HepG2 (cell line): Measurements from ENCODE around the gene SLC16A3. TPM values are rescaled to one million over a fixed set of nuclear protein-coding genes. Genes with fewer than 3 reads are reported as not detected.
A peak's percentile ranks its signal among the peaks of the same experiment; 100 is the strongest.

ENCODE experiments used
- CBX1 ChIP-seq: IDR thresholded peaks from one replicate; pipeline ENCODE4 v1.6.1; 2016; ENCODE audit warnings: antibody characterized with exemption, low read depth
- FOXA3 ChIP-seq: IDR thresholded peaks from 2 replicates; pipeline ENCODE4 v1.6.1; 2016; ENCODE audit warnings: missing genetic modification reagents, missing compliant biosample characterization
- GLI4 ChIP-seq: sonication (generic); formaldehyde crosslinking; IDR thresholded peaks from 2 replicates; pipeline ENCODE4 v1.5.1; 2020; ENCODE audit warnings: missing genetic modification reagents, mild to moderate bottlenecking, moderate library complexity, borderline replicate concordance
- MEIS1 ChIP-seq: sonication (generic); formaldehyde crosslinking; IDR thresholded peaks from 2 replicates; pipeline ENCODE4 v1.9.0; 2021; ENCODE audit warnings: mild to moderate bottlenecking, missing genetic modification reagents, moderate library complexity, borderline replicate concordance
- MTF1 ChIP-seq: sonication (generic); formaldehyde crosslinking; IDR thresholded peaks from 2 replicates; pipeline ENCODE4 v1.5.0; 2020; ENCODE audit warnings: missing genetic modification reagents
- NCOA2 ChIP-seq: sonication (generic); formaldehyde crosslinking; IDR thresholded peaks from 2 replicates; pipeline ENCODE4 v1.8.0; 2022; ENCODE audit warnings: inconsistent platforms
- NFKB2 ChIP-seq: sonication (generic); formaldehyde crosslinking; IDR thresholded peaks from 2 replicates; pipeline ENCODE4 v1.4.0; 2020; ENCODE audit warnings: missing genetic modification reagents, borderline replicate concordance
- SALL2 ChIP-seq: sonication (generic); formaldehyde crosslinking; IDR thresholded peaks from 2 replicates; pipeline ENCODE4 v1.8.1; 2023; ENCODE audit warnings: mild to moderate bottlenecking, missing genetic modification reagents, inconsistent platforms
- TMF1 ChIP-seq: sonication (generic); formaldehyde crosslinking; IDR thresholded peaks from 2 replicates; pipeline ENCODE4 v1.8.1; 2022; ENCODE audit warnings: low read depth, missing genetic modification reagents
- ZBTB8A ChIP-seq: sonication (generic); formaldehyde crosslinking; IDR thresholded peaks from 2 replicates; pipeline ENCODE4 v1.4.0; 2020; ENCODE audit warnings: mild to moderate bottlenecking, low read depth, missing genetic modification reagents, borderline replicate concordance
- ZNF367 ChIP-seq: sonication (generic); formaldehyde crosslinking; IDR thresholded peaks from 2 replicates; pipeline ENCODE4 v1.4.0; 2020; ENCODE audit warnings: missing genetic modification reagents, borderline replicate concordance
- ZNF546 ChIP-seq: sonication (generic); formaldehyde crosslinking; conservative IDR thresholded peaks from 2 replicates; pipeline ENCODE4 v1.8.1; 2023; ENCODE audit warnings: mild to moderate bottlenecking, missing genetic modification reagents
- ZSCAN30 ChIP-seq: sonication (generic); formaldehyde crosslinking; IDR thresholded peaks from 2 replicates; pipeline ENCODE4 v1.5.0; 2020; ENCODE audit warnings: mild to moderate bottlenecking, missing genetic modification reagents
- polyA plus RNA-seq, 8 experiments: library from polyadenylated mRNA; depleted of rRNA in 3 of 8; stranded (reverse) in 7 of 8; unstranded in 1 of 8; fragments of >200 nt; fragmentation: Illumina TruSeq in 4 of 8; extraction: Trizol in 4 of 8; gene quantifications; 2 replicates each; pipeline versions ENCODE4 v1.2.1 to v1.2.3, GENCODE V29; 2011 to 2016; ENCODE audit warnings: low read depth in 4 of 8, missing spikeins in 1 of 8, mixed read lengths in 1 of 8; ENCODE audit not compliant: insufficient read depth in 1 of 8
- total RNA-seq, 5 experiments: library from RNA; depleted of rRNA; stranded (reverse); fragments of >200 nt; fragmentation: Illumina TruSeq; extraction: Trizol; gene quantifications; 2 replicates each; pipeline ENCODE4 v1.2.3, GENCODE V29; 2016; ENCODE audit warnings: low read depth in 1 of 5
- TF ChIP-seq, protein P1 (sequence below), 2 experiments: IDR thresholded peaks; 2 replicates each; pipeline ENCODE4 v1.6.1; 2011 to 2012; ENCODE audit warnings: low read length in 2 of 2, borderline replicate concordance in 1 of 2, low read depth in 1 of 2, mild to moderate bottlenecking in 1 of 2, moderate library complexity in 1 of 2
- TF ChIP-seq, protein P2 (sequence below): IDR thresholded peaks from 2 replicates; pipeline ENCODE4 v1.6.1; 2016; ENCODE audit warnings: missing compliant biosample characterization, missing genetic modification reagents, borderline replicate concordance

Gene SLC16A3
- total and polyA plus RNA-seq, 2 of the 13 experiments (the other 11 are each of a cell fraction or from before 2014, with no cell fraction given) = 242 to 349 TPM

DNA sequence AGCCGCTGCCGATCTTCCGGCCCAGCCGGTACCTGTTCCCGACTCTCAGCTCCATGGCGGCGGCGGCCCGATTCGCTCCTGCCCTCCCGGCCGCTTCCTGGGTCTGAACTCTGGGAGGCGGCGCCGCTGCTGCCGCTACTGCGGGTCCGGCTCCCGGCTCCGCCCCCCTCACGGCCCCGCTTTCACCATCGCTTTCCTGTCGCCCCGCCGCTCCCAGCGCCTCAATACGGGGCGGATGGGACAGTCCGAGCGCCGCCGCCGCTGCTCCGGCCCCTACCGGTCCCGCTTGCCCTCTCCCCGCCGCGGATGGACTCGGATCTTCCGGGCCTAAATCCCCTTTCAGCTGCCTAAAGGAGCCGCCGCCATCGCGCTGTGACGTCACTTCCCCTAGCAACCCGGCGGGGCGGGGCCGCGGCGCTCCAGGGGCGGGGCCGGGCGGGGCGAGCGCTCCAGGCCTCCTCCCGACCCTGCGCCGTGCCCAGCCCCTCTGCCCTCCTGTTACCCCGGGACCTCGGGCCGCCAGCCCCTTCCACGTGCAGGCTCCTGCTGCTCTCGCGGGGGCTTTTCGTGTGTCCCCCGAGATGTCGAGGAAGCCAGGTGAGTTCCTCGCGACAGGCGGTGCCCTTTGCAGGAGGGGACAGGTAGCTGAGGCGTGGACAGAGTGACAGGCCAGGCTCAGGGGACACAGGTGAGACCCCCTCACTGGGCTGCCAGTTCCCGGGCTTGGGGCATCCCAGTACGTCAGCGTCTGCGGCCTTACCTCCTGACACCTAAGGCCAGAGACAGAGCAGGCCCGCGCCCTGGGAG, 44.7 kb downstream of the SLC16A3 start, which contains the start of gene CSNK1D (continued):
- TF ChIP-seq SALL2 (CRISPR knock-in tag) = peak; percentile 76
- no peak for TF ChIP-seq ZSCAN30 (CRISPR knock-in tag)
- TF ChIP-seq MEIS1 (CRISPR knock-in tag) = peak; percentile 81
- peak; percentile 63 for TF ChIP-seq CBX1
- TF ChIP-seq, protein P1, sequence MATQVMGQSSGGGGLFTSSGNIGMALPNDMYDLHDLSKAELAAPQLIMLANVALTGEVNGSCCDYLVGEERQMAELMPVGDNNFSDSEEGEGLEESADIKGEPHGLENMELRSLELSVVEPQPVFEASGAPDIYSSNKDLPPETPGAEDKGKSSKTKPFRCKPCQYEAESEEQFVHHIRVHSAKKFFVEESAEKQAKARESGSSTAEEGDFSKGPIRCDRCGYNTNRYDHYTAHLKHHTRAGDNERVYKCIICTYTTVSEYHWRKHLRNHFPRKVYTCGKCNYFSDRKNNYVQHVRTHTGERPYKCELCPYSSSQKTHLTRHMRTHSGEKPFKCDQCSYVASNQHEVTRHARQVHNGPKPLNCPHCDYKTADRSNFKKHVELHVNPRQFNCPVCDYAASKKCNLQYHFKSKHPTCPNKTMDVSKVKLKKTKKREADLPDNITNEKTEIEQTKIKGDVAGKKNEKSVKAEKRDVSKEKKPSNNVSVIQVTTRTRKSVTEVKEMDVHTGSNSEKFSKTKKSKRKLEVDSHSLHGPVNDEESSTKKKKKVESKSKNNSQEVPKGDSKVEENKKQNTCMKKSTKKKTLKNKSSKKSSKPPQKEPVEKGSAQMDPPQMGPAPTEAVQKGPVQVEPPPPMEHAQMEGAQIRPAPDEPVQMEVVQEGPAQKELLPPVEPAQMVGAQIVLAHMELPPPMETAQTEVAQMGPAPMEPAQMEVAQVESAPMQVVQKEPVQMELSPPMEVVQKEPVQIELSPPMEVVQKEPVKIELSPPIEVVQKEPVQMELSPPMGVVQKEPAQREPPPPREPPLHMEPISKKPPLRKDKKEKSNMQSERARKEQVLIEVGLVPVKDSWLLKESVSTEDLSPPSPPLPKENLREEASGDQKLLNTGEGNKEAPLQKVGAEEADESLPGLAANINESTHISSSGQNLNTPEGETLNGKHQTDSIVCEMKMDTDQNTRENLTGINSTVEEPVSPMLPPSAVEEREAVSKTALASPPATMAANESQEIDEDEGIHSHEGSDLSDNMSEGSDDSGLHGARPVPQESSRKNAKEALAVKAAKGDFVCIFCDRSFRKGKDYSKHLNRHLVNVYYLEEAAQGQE (IDR thresholded peaks at IDR 0.05; ENCODE audit: borderline replicate concordance in 1 of 2, low read depth in 1 of 2, low read length in 2 of 2) = no peak
- TF ChIP-seq GLI4 (CRISPR knock-in tag) = peak; percentile 96; the same call in 1 of the 2 replicates
- peak; percentile 92; the same call in 1 of the 2 replicates for TF ChIP-seq NFKB2 (CRISPR knock-in tag)
- no peak for TF ChIP-seq ZBTB8A (CRISPR knock-in tag)
- peak; percentile 79; the same call in 1 of the 2 replicates for TF ChIP-seq TMF1 (CRISPR knock-in tag)
- TF ChIP-seq ZNF546 = peak; percentile 93
- peak; percentile 11; the same call in 1 of the 2 replicates for TF ChIP-seq FOXA3
- TF ChIP-seq, protein P2, sequence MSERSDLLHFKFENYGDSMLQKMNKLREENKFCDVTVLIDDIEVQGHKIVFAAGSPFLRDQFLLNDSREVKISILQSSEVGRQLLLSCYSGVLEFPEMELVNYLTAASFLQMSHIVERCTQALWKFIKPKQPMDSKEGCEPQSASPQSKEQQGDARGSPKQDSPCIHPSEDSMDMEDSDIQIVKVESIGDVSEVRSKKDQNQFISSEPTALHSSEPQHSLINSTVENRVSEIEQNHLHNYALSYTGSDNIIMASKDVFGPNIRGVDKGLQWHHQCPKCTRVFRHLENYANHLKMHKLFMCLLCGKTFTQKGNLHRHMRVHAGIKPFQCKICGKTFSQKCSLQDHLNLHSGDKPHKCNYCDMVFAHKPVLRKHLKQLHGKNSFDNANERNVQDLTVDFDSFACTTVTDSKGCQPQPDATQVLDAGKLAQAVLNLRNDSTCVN (CRISPR knock-in tag) = peak; percentile 15; the same call in 1 of the 2 replicates
- TF ChIP-seq MTF1 (CRISPR knock-in tag) = no peak
- TF ChIP-seq ZNF367 (CRISPR knock-in tag) = 0 out of 2 replicates have a peak, but pooled peaks have one; percentile 21
- peak; percentile 44 for TF ChIP-seq NCOA2 (CRISPR knock-in tag)
- TF ChIP-seq, all 625 proteins: peak for 360
